ENCODE measurements around the gene EMP3. TPM values are rescaled to one million over a fixed set of nuclear protein-coding genes. Genes with fewer than 3 reads are reported as not detected.

Gene EMP3
- total RNA-seq, 1 experiment from 2014 or later: 171 TPM

DNA sequence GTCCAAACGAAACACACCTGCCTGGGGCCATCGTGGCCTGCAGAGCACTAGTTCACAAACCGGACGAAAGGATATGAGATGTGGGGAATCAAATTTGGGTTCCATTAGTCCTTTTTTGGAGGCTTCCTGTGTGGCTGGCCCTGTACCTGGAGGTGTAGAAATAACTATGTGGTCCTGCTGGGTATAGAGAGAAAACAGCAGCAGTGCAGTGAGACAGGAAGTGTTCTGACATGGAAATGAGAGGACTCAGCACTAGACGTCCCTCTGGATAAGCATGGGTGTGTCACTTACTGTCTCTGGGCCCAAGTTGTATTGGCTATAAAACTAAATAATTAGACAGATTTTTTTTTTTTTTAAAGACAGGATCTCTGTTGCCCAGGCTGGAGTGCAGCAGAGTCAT lies 53.7 kb downstream of the EMP3 start:
- ChIA-PET POLR2A (no interaction called here), CTCF (no interaction called here)
- H3K4me3 ChIP-seq (ENCODE audit: low read depth in 2 of 2, low read length in 2 of 2): no peak overlapping the region
- BruUV-seq (replicated peaks): no TSS peak
- intact Hi-C loops (cut with micrococcal nuclease; ENCODE audit: unreplicated experiment) (no loop called here), in situ Hi-C loops (cut with HindIII; ENCODE audit: low pct_unique_long_range_greater_than_20kb, low sequenced_read_pairs) (no loop called here)
- no peaks in the 10 kb centered on the region for H3K4me1 ChIP-seq (ENCODE audit: control insufficient read depth, insufficient read depth, low read length)
- H3K36me3 ChIP-seq (ENCODE audit: control insufficient read depth, insufficient read depth, low read length): no peaks in the 10 kb centered on the region
- H3K27me3 ChIP-seq (ENCODE audit: control insufficient read depth, insufficient read depth, low read length): no peaks in the 10 kb centered on the region
- ATAC-seq: no peak
- H3K9me3 ChIP-seq (ENCODE audit: control insufficient read depth, insufficient read depth, low read depth, low read length): no peaks in the 10 kb centered on the region
- H3K27ac ChIP-seq (ENCODE audit: low read length): no peak overlapping the region
- DNase-seq (ENCODE audit: low read depth, low spot score): no peak
- no peak for TF ChIP-seq TCF7L2 (IDR thresholded peaks at IDR 0.05; ENCODE audit: low read depth, low read length)
- TF ChIP-seq, protein P1, sequence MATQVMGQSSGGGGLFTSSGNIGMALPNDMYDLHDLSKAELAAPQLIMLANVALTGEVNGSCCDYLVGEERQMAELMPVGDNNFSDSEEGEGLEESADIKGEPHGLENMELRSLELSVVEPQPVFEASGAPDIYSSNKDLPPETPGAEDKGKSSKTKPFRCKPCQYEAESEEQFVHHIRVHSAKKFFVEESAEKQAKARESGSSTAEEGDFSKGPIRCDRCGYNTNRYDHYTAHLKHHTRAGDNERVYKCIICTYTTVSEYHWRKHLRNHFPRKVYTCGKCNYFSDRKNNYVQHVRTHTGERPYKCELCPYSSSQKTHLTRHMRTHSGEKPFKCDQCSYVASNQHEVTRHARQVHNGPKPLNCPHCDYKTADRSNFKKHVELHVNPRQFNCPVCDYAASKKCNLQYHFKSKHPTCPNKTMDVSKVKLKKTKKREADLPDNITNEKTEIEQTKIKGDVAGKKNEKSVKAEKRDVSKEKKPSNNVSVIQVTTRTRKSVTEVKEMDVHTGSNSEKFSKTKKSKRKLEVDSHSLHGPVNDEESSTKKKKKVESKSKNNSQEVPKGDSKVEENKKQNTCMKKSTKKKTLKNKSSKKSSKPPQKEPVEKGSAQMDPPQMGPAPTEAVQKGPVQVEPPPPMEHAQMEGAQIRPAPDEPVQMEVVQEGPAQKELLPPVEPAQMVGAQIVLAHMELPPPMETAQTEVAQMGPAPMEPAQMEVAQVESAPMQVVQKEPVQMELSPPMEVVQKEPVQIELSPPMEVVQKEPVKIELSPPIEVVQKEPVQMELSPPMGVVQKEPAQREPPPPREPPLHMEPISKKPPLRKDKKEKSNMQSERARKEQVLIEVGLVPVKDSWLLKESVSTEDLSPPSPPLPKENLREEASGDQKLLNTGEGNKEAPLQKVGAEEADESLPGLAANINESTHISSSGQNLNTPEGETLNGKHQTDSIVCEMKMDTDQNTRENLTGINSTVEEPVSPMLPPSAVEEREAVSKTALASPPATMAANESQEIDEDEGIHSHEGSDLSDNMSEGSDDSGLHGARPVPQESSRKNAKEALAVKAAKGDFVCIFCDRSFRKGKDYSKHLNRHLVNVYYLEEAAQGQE (IDR thresholded peaks at IDR 0.05; ENCODE audit: insufficient read depth in 1 of 2, low read depth in 2 of 2, low read length in 1 of 2): no peak
- TF ChIP-seq, protein P2, sequence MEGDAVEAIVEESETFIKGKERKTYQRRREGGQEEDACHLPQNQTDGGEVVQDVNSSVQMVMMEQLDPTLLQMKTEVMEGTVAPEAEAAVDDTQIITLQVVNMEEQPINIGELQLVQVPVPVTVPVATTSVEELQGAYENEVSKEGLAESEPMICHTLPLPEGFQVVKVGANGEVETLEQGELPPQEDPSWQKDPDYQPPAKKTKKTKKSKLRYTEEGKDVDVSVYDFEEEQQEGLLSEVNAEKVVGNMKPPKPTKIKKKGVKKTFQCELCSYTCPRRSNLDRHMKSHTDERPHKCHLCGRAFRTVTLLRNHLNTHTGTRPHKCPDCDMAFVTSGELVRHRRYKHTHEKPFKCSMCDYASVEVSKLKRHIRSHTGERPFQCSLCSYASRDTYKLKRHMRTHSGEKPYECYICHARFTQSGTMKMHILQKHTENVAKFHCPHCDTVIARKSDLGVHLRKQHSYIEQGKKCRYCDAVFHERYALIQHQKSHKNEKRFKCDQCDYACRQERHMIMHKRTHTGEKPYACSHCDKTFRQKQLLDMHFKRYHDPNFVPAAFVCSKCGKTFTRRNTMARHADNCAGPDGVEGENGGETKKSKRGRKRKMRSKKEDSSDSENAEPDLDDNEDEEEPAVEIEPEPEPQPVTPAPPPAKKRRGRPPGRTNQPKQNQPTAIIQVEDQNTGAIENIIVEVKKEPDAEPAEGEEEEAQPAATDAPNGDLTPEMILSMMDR (IDR thresholded peaks at IDR 0.05): no peak
- no peak for TF ChIP-seq POLR2AphosphoS5 (IDR thresholded peaks at IDR 0.05; ENCODE audit: low read depth, low read length)
- no peak for TF ChIP-seq SIN3A (IDR thresholded peaks at IDR 0.05; ENCODE audit: borderline replicate concordance, insufficient read depth, low read depth, low read length)

Other genes starting within 250 kb of the EMP3 start
- 2.0 TPM for gene PLA2G4C, start 214.7 kb upstream of the EMP3 start, total RNA-seq (2021; ENCODE audit: unreplicated experiment)
- gene LIG1, start 155.2 kb upstream of the EMP3 start, total RNA-seq (2021; ENCODE audit: unreplicated experiment): 41.3 TPM
- gene ZSWIM9, start 154.9 kb upstream of the EMP3 start, total RNA-seq (2021; ENCODE audit: unreplicated experiment): 6.8 TPM
- gene CARD8, start 69.6 kb upstream of the EMP3 start, total RNA-seq (2021; ENCODE audit: unreplicated experiment): 19.9 TPM
- gene ZNF114, start 55.5 kb upstream of the EMP3 start, total RNA-seq (2021; ENCODE audit: unreplicated experiment): 2.9 TPM
- gene TMEM143, start 38.4 kb downstream of the EMP3 start, total RNA-seq (2021; ENCODE audit: unreplicated experiment): 6.6 TPM
- 0.39 TPM for gene SYNGR4, start 38.8 kb downstream of the EMP3 start, total RNA-seq (2021; ENCODE audit: unreplicated experiment)
- 111 TPM for gene KDELR1, start 66.0 kb downstream of the EMP3 start, total RNA-seq (2021; ENCODE audit: unreplicated experiment)
- 6.2 TPM for gene GRIN2D, start 68.1 kb downstream of the EMP3 start, total RNA-seq (2021; ENCODE audit: unreplicated experiment)
- 56.7 TPM for gene GRWD1, start 120.4 kb downstream of the EMP3 start, total RNA-seq (2021; ENCODE audit: unreplicated experiment)
- 2.9 TPM for gene KCNJ14, start 130.0 kb downstream of the EMP3 start, total RNA-seq (2021; ENCODE audit: unreplicated experiment)
- 53.4 TPM for gene CYTH2, start 143.8 kb downstream of the EMP3 start, total RNA-seq (2021; ENCODE audit: unreplicated experiment)
- gene LMTK3, start 186.3 kb downstream of the EMP3 start, total RNA-seq (2021; ENCODE audit: unreplicated experiment): 10.6 TPM
- 3.6 TPM for gene SULT2B1, start 226.6 kb downstream of the EMP3 start, total RNA-seq (2021; ENCODE audit: unreplicated experiment)